Islet precursor cell (in vitro differentiated cells): ENCODE results near the gene IMMT.
A peak's percentile ranks its signal among the peaks of the same experiment; 100 is the strongest.
"Not testable (repeated sequence)": the region's sequence is repeated elsewhere in the genome, so short reads cannot be mapped to it uniquely, and the experiment has no call there.

Experiments
- DNase-seq: peaks from one replicate; pipeline ENCODE4 v3.0.0-alpha.2; 2018

The IMMT gene

GRCh38 chr2:86195055-86195807, at the start of gene IMMT:
Gene IMMT, minus strand, starts transcription at chr2:86195462. Its CDS starts 80 bp downstream, at chr2:86195382.
- DNase-seq = peak; percentile 98

GRCh38 chr2:86244781-86245180, 49.5 kb upstream of the IMMT start:
- DNase-seq = not testable (repeated sequence)

- no peak for DNase-seq
Measured at GRCh38 chr2:86243950-86244733, 48.9 kb upstream of the IMMT start.

- no peak for DNase-seq
Measured at GRCh38 chr2:86243272-86243671, 48.0 kb upstream of the IMMT start.

GRCh38 chr2:86241611-86242010, 46.3 kb upstream of the IMMT start:
- DNase-seq = no peak

- DNase-seq = no peak
Measured at GRCh38 chr2:86240251-86240650, 45.0 kb upstream of the IMMT start.

- no peak for DNase-seq
Measured at GRCh38 chr2:86239745-86240144, 44.5 kb upstream of the IMMT start.

- DNase-seq = no peak
Measured at GRCh38 chr2:86239326-86239725, 44.1 kb upstream of the IMMT start.

GRCh38 chr2:86238354-86238753, 43.1 kb upstream of the IMMT start:
- no peak for DNase-seq

- DNase-seq = no peak
Measured at GRCh38 chr2:86237172-86237571, 41.9 kb upstream of the IMMT start.

GRCh38 chr2:86235196-86235980, 40.1 kb upstream of the IMMT start:
- no peak for DNase-seq

- no peak for DNase-seq
Measured at GRCh38 chr2:86234563-86235131, 39.4 kb upstream of the IMMT start.

GRCh38 chr2:86233436-86233835, 38.2 kb upstream of the IMMT start:
- no peak for DNase-seq

- no peak for DNase-seq
Measured at GRCh38 chr2:86232910-86233309, 37.6 kb upstream of the IMMT start.

- DNase-seq = no peak
Measured at GRCh38 chr2:86232373-86232784, 37.1 kb upstream of the IMMT start.

GRCh38 chr2:86231680-86232372, 36.6 kb upstream of the IMMT start:
- no peak for DNase-seq

GRCh38 chr2:86230961-86231360, 35.7 kb upstream of the IMMT start:
- DNase-seq = no peak

GRCh38 chr2:86229221-86229620, 34.0 kb upstream of the IMMT start:
- DNase-seq = no peak

GRCh38 chr2:86228574-86228973, 33.3 kb upstream of the IMMT start:
- DNase-seq = not testable (repeated sequence)

- no peak for DNase-seq
Measured at GRCh38 chr2:86227685-86228084, 32.4 kb upstream of the IMMT start.

GRCh38 chr2:86226636-86227520, 31.6 kb upstream of the IMMT start:
- no peak for DNase-seq
